ENCODE results near the gene PTGES. TPM values are rescaled to one million over a fixed set of nuclear protein-coding genes. Genes with fewer than 3 reads are reported as not detected.

Gene PTGES
- total RNA-seq, 1 donor from 2014 or later = 0.09 TPM

DNA sequence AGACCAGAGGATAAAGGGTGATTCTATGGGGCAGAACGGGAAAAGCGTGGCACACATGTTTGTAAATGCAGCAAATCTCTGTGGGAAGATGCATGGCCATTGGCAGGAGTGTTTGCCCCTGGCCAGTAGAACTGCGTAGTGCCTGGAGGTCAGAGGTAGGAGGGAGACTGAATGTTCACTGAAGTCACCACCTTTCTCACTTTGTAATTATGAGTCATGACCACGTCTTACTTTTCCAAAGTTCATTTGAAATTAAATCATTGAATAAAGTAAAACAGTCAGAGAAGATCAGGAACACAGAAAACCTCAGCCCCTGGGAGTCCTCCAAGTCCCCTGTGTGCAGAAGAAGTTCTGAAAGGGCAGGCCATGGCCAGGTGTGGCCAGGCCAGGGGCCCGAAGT is 4.6 kb downstream of the PTGES start:
- intact Hi-C loops (cut with micrococcal nuclease) = no loop called here

DNA sequence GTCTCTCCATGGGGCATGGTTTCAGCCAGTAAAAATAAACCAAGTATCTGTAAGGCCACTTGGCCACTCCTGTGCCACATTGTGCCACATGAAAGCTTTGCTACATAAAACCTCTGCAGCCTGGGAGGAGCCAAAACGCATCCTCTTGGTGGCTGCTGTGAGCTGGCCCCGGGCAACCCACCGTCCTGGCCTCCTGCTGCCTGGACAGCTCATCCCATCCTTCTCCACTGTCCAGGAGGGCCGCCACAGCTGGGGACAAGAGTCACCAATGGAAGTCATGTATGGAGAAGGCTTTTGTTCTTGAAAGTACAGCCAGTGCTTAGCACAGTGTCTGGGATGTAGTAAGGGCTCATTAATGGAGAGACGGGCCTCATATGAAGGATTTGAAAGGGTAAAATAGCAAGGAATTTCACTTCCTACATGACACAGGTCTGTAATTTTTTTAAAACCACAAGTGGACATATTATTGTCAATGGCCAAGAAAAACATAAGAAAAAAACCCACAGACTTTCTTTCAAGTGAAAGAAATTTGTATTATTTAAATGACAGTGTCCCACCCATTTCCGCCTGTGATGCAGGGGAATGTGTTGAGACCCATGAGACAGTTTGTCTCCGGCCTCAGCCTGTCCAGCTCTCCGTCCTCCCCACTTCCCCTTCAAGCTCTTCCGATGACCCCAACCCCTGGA is 6.6 kb downstream of the PTGES start:
- intact Hi-C loops (cut with micrococcal nuclease) = no loop called here

DNA sequence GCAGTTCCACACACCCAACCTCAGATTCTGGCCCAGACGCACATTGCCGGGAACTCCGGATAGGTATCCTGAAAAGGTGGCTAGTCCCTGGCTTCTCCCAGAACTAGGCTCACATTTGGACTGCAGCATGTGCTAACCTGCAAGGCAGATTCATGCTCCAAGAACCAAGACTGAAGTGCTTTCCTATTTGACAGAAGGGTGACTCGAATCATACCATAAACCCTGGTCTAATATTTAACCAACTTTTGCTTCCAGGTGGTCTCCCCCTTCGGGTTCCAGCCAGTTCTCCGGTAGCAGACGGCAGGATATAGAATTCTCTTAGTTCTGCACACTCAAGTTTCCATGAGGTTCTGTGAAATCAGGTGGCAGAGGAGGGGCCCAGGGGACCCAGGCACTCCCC is 7.6 kb downstream of the PTGES start:
- intact Hi-C loops (cut with micrococcal nuclease) = no loop called here

DNA sequence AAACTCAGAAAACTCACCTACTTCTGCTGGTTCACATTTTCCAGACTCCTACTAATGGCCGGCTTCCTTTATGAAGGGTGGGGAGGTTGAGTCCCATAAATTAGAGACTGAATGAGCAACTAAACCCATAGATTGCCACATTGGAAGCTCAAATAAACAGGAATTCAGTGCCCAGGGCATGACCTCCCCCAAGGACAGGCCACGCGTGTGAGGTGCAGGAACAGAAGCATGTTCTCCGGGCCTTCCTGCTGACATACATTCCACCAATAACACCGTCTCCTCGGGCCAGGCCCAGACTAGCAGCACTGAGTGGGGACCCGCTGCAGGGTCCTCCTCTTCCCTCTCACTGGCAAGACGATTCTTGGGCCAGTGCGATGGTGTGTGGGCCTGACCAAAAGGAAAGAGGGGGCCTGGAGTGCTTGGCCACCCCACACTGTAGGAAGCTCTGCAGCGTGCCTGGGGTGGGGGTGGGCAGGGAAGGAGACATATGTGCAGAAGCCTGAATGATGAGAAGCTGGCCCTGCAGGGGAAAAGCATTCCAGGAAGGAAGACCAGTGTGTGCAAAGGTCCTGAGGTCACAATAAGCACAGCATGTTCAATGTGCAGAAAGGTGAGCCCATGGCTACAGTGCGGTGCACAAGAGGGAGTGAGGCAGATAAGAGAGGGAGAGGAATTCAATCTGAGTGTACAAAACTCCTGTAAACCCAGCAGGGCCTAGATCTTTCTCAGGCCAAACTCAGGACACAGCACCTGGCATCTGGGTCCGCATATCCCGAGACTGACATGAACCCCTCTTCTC is 12.0 kb downstream of the PTGES start:
- intact Hi-C loops (cut with micrococcal nuclease) = no loop called here

DNA sequence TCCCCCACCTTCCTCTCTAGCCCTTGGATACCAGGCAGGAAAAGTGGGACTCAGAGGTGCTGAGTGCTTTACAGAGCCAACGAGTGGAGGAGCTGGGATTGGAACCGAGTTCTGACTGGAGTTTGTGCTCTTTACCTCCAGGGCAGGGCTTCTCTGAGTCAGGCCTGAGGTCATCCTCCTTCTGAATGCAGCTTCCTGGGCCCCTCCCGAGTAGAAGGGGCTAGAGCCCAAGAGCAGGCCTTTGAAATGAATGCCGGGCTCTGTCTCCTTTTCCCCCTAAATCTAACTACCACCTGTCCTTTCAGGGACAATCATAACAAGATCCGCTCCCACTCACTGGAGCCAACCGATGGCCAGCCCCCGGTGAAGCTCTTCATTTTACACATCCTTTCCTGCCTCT is 12.7 kb downstream of the PTGES start:
- intact Hi-C loops (cut with micrococcal nuclease) = no loop called here

DNA sequence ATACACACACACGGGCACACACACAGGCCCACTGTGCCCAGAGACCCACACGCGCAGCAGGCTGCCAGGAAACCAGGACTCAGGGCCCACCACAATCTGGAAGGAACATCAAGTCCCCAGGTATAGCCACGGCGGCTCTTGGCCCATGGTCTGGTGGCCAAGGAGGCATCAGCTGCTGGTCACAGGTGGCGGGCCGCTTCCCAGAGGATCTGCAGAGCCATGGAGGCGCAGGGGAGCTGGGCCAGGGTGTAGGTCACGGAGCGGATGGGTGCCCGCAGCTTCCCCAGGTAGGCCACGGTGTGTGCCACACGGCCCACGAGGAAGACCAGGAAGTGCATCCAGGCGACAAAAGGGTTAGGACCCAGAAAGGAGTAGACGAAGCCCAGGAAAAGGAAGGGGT is 13.4 kb downstream of the PTGES start:
- intact Hi-C loops (cut with micrococcal nuclease) = loop anchor here (5.0 kb wide), 1 partner anchor 97 kb away; the partner anchor contains the start of gene ASB6

DNA sequence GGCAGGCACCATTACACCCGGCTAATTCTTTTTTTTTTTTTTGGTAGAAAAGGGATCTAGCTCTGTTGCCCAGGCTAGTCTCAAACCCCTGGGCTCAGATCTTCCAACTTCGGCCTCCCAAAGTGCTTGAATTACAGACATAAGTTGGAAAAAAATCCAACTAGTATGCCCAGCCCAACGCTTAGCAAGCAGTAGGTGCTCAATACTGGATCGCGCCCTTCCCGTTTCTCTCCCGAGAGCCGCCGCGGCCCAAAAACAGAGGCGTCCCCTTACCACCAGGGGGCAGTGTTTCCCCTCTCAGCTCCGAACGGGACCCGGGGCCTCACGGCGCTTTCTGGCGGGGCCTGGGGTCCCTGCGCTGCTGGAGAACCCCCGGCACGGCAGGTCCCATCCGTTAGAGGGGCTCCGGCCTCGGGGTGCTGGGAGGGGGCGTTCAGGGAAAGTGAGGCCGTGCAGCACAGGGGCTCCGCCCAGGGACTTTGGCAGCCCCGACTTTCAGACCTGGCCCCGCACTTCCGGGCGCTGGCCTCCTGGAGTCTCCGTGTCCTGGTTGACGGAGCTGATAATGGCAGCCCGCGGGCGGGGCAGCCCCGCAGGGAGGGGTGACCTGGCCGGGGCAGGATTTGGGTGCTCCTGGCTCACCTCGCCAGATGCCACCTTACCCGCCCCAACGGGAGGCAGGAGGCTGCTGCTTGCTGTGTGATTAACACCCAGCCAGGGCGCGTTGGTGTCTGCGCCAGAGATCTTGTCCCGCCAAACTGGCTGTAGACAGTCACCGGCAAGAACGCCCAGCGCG is 15.2 kb downstream of the PTGES start:
- intact Hi-C loops (cut with micrococcal nuclease) = loop anchor here (1.0 to 5.0 kb wide), 3 partner anchors 46 to 95 kb away; partner anchors contain the start of gene ASB6

DNA sequence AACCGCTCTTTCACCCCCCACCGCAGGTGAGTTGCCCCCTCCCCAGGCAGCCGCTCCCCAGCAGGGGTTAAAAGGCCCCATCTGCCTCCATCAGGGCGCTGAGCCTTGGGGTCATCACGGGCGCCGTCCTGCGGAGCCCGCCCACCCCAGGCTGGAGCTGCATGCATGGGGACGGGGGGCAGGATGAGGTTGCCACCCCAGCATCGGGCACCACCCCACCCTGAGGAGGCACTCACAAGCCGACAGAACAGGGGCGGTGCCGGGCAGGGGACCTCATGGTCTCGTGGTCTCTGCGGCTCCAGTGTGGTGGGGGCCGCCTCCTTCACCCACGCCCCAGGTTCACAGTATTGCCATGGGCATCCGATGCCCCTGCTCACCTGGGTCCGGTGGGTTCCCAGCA is 16.5 kb downstream of the PTGES start:
- intact Hi-C loops (cut with micrococcal nuclease) = loop anchor here (2.0 to 5.0 kb wide), 2 partner anchors 54 to 94 kb away; partner anchors contain the start of gene ASB6

DNA sequence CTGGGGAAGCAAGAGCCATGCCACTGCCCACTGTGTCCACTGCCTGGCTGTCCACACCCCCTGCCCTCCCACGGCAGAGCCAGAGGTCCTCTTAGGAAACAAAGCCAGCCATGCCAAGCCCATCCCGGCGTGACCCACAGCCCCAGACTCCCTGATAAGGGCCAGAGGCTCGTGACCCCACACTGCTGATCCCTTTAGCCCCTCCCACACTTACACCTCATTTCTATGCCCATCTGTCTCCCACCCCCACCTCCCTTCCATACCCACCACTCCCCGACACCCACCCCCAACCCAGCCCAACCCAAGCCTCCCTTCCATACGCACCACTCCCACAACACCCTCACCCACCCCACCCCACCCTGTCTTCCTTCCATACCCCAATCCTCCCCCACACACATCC is 17.3 kb downstream of the PTGES start:
- intact Hi-C loops (cut with micrococcal nuclease) = loop anchor here (5.0 kb wide), 1 partner anchor 93 kb away; the partner anchor contains the start of gene ASB6

DNA sequence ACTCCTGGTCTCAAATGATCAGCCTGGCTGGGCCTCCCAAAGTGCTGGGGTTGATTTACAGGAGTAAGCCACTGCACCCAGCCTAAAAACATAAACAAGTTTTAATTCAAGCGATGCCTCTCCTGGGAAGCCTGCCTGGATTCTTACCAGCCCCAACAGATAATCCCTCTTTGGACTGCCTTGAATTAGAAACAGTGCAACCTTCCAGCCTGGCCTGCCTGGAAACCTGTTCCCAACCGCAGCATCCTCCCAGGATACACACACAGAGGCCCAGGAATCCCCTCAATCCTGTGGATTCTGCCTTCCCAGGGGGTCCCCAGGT is 19.2 kb downstream of the PTGES start:
- intact Hi-C loops (cut with micrococcal nuclease) = no loop called here

DNA sequence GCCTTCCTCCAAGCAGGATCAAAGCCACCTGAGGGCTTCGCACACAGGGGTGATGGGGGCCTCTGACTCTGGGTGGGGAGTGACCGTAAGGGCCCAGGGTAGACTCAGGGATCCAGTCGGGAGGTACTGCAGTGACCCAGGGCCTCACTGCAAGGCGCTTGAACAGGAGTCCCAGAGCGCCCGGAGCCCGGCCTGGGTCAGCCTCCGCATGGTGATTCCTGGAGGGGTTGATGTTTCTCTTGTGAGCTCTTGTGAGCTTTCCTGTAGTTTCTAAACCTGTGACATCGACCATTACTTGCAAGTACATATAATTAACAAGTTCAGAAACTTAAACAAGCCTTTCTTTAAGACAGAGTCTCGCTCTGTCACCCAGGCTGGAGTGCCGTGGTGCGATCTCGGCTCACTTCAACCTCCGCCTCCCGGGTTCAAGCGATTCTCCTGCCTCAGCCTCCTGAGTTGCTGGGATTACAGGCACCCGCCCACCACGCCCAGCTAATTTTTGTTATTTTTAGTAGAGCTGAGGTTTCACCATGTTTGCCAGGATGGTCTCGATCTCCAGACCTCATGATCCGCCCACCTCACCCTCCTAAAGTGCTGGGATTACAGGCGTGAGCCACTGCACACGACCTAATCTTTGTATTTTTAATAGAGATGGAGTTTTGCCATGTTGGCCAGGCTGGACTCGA is 19.8 kb downstream of the PTGES start:
- intact Hi-C loops (cut with micrococcal nuclease) = no loop called here

DNA sequence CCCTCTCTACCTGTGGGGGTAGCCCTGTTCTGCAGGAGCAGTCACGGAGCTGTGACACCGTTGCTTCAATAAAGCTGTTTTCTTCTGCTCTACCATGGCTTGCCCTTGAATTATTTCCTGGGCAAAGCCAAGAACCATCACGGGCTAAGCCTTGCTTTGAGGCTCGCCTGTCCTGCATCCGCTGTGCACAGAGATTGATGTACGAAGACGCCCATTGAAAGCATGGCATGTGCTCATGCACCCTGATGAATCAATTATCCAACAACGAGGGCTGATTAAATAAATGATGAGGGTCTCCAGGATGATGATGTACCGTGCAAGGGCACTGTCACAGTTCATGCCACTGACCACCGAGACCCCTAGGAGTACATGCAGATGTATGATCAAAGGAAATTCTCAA is 20.7 kb downstream of the PTGES start:
- intact Hi-C loops (cut with micrococcal nuclease) = no loop called here

DNA sequence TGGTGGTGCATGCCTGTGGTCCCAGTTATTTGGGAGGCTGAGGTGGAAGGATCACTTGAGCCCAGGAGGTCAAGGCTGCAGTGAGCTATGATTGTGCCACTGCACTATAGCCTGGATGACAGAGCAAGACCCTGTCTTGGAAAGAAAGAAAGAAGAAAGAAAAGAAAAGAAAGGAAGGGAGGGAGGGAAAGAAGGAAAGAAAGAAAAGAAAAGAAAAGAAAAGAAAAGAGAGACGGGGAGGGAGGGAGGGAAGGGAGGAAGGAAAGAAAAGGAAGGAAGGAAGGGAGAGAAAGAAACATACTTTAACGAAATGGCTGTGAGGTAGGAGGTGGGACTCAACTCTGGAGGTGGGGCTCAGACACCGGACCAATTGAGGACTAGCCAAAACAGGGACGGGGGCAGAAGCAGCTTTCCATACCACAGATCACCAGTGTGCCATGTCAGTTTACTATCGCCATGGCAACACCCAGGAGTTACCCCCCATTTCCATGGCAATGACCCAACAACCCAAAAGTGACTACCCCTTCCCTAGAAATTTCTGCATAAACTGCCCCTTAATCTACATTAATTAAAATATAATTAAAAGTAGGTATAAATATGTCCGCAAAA is 21.3 kb downstream of the PTGES start:
- intact Hi-C loops (cut with micrococcal nuclease) = no loop called here

DNA sequence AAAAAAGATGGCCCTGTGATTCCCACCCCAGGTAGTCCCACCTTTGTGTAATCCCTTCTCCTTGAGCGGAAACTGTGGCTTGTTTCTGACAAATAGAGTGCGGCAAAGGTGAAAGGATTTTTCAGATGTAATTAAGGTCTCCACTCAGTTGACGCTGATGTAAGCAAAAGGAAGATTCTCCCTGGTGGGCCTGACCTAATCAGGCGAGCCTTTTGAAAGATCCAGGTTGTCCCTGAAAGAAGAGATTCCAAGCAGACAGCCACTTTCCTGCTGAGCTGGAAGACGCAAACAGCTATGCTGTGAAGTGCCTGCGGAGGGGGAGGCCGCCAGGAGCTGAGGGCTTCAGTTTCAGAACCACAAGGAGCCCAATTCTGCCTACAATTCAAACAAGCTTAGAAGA is 24.1 kb downstream of the PTGES start:
- intact Hi-C loops (cut with micrococcal nuclease) = no loop called here

DNA sequence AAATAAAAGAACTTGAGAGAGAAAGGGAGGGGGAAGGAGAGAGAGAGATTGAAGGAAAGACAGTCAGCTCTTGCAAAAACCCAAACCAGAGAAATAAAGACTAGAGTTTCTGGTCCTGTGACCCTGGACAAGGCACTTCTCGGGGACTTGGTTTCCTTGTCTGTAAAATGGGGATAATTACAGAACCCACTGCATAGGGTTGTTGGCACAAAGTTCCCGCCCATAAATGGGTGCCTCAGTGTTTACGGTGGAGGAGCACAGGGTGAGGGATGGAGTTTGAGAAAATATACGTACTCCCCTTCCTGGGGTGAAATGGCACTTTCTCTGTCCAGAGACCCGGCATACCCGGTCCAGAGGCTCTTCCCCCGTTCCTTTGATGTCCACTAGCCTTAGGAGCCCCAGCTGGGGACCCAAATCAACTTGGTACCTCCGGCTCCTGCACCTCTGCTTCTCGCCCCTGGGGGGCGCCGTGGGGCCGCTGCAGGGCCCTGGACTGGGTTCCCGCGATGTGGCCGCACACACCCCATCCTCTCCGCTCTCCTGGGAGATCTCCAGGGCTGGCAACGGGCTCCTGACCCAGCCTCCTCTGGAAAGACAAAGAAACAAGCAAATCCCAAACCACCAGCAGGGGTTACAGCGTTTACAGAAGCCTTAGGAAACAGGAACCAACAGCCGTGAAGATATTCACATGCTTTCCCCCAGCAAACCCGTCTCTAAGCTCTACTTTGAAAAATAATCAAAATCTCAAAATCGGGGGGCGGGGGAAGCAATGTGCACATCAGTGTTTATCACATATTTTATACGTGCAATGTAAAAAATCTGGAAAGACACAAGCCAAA is 26.3 kb downstream of the PTGES start:
- intact Hi-C loops (cut with micrococcal nuclease) = loop anchor here (1.0 to 2.0 kb wide), 2 partner anchors 57 to 64 kb away; no protein-coding TSS in a partner anchor

DNA sequence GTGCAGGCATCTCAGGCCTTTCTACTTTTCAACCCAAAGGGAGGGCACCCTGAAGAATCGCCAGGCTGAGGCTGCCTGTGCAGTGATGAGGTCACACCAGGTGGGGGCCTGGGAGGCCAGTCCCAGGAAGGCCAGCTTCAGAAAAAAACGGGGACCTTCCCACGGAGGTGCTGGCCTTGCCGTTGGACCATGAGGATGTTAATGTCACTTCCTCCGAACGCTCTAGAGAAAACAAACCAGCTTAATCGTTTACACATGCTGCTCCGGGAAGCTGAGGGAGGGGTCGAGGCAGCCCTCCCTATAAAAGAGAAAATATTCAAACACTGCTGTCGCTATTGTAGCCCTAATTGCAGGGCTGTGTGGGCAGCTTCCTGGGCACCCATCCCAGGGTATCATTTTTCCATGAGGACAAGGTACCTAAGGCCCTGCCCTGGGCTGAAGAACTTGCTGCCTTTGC is 27.0 kb downstream of the PTGES start:
- intact Hi-C loops (cut with micrococcal nuclease) = loop anchor here (1.0 to 2.0 kb wide), 2 partner anchors 57 to 65 kb away; no protein-coding TSS in a partner anchor

DNA sequence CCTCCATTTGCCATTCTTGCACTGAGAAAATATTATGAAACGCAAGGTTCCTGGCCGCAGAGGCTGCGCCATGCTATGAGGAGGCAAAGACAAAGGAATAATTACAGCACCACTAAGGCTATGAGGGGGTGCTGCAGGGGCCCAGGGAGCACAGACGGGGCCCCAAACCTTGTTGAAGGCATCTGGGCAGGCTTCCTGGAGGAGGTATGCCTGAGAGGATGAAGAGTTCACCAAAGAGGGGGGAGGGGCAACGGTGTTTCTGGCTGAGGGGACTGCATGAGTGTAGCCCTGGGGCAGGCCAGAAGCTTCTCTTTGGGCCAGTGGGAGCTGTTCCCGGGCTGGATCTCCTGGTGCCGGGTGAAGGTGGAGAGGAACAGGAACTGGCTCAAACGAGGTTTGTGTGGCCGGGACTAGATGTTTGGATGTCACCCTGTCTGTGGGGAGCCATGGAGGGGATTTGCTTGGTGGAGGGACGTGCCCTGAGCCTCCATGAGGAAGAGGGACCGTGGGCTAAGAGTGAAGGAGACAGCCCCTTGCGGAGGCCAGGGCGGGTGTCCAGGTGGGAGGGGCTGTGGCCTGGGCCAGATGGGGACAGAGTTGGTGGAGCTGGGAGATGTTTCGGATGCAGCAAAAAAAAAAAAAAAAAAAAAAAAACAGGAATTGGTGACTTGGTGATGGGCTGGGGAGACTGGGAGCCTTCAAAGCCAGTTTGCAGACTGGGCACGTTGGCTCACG is 28.2 kb downstream of the PTGES start:
- intact Hi-C loops (cut with micrococcal nuclease) = no loop called here

DNA sequence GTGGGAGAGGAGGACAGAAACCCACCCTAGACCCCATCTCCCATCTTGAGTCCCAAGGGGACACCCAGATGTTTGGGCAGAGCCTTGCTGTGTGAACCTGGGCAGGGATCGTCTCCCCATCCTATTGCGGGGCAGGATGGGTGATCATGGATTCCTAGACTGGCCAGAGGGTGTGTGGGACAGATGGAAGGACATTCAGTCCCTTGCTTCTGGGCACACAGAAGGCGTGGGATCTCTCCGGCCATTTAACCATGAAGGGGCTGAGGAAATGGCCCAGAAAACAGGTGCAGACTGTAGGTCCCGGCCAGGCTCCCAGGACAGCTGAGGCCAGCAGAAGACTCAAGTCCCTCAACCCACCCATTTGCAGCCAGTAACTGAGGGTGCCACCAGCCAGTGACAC is 29.9 kb downstream of the PTGES start:
- intact Hi-C loops (cut with micrococcal nuclease) = no loop called here
